ENCODE measurements around the gene MCEMP1.

DNA sequence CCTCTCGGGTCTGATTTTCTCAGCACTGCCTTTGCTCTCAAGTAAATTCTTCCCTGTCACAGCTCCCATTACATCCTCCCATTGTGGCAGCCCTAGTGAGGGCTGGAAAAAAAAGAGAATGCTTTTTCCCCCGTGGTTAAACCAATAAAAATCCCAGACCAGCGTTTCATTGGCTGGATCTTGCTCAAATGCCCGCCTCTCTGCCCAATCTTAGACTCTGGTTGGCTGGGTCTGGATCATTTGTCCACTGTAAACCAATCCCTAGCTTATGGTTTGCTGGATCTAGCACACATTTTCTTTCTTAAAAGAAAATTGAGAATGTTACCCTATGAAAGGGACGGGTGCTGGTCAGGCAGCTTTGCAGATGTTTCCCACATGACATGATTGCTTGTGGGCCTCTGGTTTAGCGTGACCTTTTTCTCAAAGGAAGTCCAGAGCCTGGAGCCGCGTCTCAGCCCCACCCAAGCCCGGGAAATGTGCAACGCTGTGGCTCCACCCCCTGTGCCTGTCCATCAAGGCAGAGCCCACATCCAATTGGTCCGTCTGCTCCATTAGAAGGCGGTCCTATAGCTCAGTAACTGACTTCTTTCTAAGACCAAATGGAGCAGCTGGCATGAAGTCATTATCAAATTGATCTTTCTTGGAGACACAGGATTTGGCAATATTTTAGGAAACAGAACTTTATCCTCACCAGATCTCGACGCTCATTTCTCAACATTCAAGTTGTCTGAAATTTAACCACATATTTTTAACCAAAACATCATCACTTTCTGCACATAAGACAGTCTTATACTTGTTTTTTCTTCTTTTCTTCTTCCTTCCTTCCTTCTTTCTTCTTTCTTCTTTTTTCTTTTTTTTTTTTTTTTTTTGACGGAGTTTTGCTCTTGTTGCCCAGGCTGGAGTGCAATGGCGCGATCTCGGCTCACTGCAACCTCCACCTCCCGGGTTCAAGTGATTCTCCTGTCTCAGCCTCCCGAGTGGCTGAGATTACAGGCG lies 2.6 kb upstream of the MCEMP1 start:
- no peak for TF ChIP-seq EZH2 (IDR thresholded peaks at IDR 0.05; ENCODE audit: borderline replicate concordance)
- no peak for TF ChIP-seq EZH2phosphoT487 (IDR thresholded peaks at IDR 0.05; ENCODE audit: low read depth, severe bottlenecking, unreplicated experiment)
- TF ChIP-seq, protein P1, sequence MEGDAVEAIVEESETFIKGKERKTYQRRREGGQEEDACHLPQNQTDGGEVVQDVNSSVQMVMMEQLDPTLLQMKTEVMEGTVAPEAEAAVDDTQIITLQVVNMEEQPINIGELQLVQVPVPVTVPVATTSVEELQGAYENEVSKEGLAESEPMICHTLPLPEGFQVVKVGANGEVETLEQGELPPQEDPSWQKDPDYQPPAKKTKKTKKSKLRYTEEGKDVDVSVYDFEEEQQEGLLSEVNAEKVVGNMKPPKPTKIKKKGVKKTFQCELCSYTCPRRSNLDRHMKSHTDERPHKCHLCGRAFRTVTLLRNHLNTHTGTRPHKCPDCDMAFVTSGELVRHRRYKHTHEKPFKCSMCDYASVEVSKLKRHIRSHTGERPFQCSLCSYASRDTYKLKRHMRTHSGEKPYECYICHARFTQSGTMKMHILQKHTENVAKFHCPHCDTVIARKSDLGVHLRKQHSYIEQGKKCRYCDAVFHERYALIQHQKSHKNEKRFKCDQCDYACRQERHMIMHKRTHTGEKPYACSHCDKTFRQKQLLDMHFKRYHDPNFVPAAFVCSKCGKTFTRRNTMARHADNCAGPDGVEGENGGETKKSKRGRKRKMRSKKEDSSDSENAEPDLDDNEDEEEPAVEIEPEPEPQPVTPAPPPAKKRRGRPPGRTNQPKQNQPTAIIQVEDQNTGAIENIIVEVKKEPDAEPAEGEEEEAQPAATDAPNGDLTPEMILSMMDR (IDR thresholded peaks at IDR 0.05; ENCODE audit: poor library complexity): no peak
